Keratinocyte (primary cell): ENCODE results near the gene EFEMP1. TPM values are rescaled to one million over a fixed set of nuclear protein-coding genes. Genes with fewer than 3 reads are reported as not detected.
"Not testable (repeated sequence)": the region's sequence is repeated elsewhere in the genome, so short reads cannot be mapped to it uniquely, and the experiment has no call there.

Experiments used
- DNase-seq: peaks from one replicate; pipeline ENCODE4 v3.0.0-alpha.2; 2011; ENCODE audit warnings: low read depth, missing footprints, low spot score
- FAIRE-seq: peaks from 2 replicates; lab custom pipeline; 2011; peaks lifted over from hg19 to GRCh38; lab: Jason Lieb, UNC
- H2AFZ ChIP-seq: 2 replicates; pipeline ENCODE4 v1.6.0; 2012; ENCODE audit warnings: low read length, control low read depth, inconsistent platforms; ENCODE audit not compliant: control insufficient read depth
- H3K27ac ChIP-seq: 2 replicates; pipeline ENCODE4 v1.5.1; 2011; ENCODE audit warnings: low read length; ENCODE audit not compliant: control insufficient read depth, insufficient read depth
- H3K27me3 ChIP-seq: 3 replicates; pipeline ENCODE4 v1.6.0; 2011; ENCODE audit warnings: low read length; ENCODE audit not compliant: control insufficient read depth, insufficient read depth; ENCODE audit errors: extremely low read depth
- H3K36me3 ChIP-seq, 2 experiments: 2 replicates in 1 of 2; 3 replicates in 1 of 2; pipeline ENCODE4 v1.5.1; 2011; ENCODE audit warnings: low read length in 2 of 2, mild to moderate bottlenecking in 1 of 2; ENCODE audit not compliant: control insufficient read depth in 2 of 2, insufficient read depth in 2 of 2; ENCODE audit errors: extremely low read depth in 1 of 2
- H3K4me1 ChIP-seq: 3 replicates; pipeline ENCODE4 v1.5.1; 2011; ENCODE audit warnings: low read length; ENCODE audit not compliant: control insufficient read depth, insufficient read depth; ENCODE audit errors: extremely low read depth
- H3K4me2 ChIP-seq: 3 replicates; pipeline ENCODE4 v1.6.0; 2011; ENCODE audit warnings: low read depth, low read length; ENCODE audit not compliant: control insufficient read depth, insufficient read depth; ENCODE audit errors: extremely low read depth
- H3K4me3 ChIP-seq, 3 experiments: fragments of 200-600 bp in 1 of 3; sonication (generic) in 1 of 3; 2 replicates in 2 of 3; 3 replicates in 1 of 3; pipeline ENCODE4 v1.5.1; 2011 to 2016; ENCODE audit warnings: low read length in 3 of 3, mild to moderate bottlenecking in 3 of 3, control low read depth in 2 of 3, inconsistent platforms in 1 of 3, low read depth in 1 of 3, mixed read lengths in 1 of 3, mixed run types in 1 of 3, moderate library complexity in 1 of 3; ENCODE audit not compliant: control insufficient read depth in 2 of 3, insufficient read depth in 2 of 3; ENCODE audit errors: extremely low read depth in 1 of 3
- H3K79me2 ChIP-seq: 2 replicates; pipeline ENCODE4 v1.6.0; 2012; ENCODE audit warnings: low read length; ENCODE audit not compliant: control insufficient read depth, insufficient read depth
- H3K9ac ChIP-seq: 3 replicates; pipeline ENCODE4 v1.6.0; 2011; ENCODE audit warnings: low read length; ENCODE audit not compliant: control insufficient read depth, insufficient read depth; ENCODE audit errors: extremely low read depth
- H3K9me1 ChIP-seq: 3 replicates; pipeline ENCODE4 v1.6.0; 2011; ENCODE audit warnings: low read length; ENCODE audit not compliant: control insufficient read depth, insufficient read depth; ENCODE audit errors: extremely low read depth
- H3K9me3 ChIP-seq: 2 replicates; pipeline ENCODE4 v1.5.1; 2012; ENCODE audit warnings: low read depth, low read length; ENCODE audit not compliant: control insufficient read depth
- H4K20me1 ChIP-seq: 3 replicates; pipeline ENCODE4 v1.6.0; 2011; ENCODE audit warnings: low read length; ENCODE audit not compliant: control insufficient read depth, insufficient read depth; ENCODE audit errors: extremely low read depth
- EZH2 ChIP-seq: IDR thresholded peaks from one replicate; pipeline ENCODE4 v1.6.1; 2012; ENCODE audit warnings: inconsistent platforms, mild to moderate bottlenecking, low read length, moderate library complexity
- dilution Hi-C: fragments of 300-500 bp; cut with MboI; formaldehyde crosslinking; loops from one replicate; pipeline ENCODE4 v1.7.0; 2020; ENCODE audit warnings: low sequenced_read_pairs; ENCODE audit not compliant: extremely low pct_ligation_motif_present
- polyA plus RNA-seq, 5 experiments: library from polyadenylated mRNA; depleted of rRNA in 3 of 5; stranded (reverse) in 3 of 5; stranded (forward) in 1 of 5; unstranded in 1 of 5; fragments of >200 nt; gene quantifications; 1 replicate in 1 of 5; 2 replicates in 3 of 5; 3 replicates in 1 of 5; pipeline versions ENCODE4 v1.2.1 to v1.2.3, GENCODE V29; 2011 to 2012; ENCODE audit warnings: missing spikeins in 2 of 5, low read depth in 1 of 5, low replicate concordance in 1 of 5
- TF ChIP-seq, protein P1 (sequence below), 3 experiments: IDR thresholded peaks in 1 of 3; conservative IDR thresholded peaks in 1 of 3; optimal IDR thresholded peaks in 1 of 3; 2 replicates in 2 of 3; 3 replicates in 1 of 3; pipeline versions ENCODE3 to v1.5.1; 2011; ENCODE audit warnings: low read length in 3 of 3, mild to moderate bottlenecking in 3 of 3, moderate library complexity in 2 of 3, control low read depth in 1 of 3, inconsistent platforms in 1 of 3; ENCODE audit not compliant: insufficient read depth in 2 of 3; ENCODE audit errors: extremely low read depth in 1 of 3

The EFEMP1 gene
- polyA plus RNA-seq, 1 donor (not counting 4 experiments of a cell fraction or from before 2014, with no cell fraction given) = 234 TPM

DNA sequence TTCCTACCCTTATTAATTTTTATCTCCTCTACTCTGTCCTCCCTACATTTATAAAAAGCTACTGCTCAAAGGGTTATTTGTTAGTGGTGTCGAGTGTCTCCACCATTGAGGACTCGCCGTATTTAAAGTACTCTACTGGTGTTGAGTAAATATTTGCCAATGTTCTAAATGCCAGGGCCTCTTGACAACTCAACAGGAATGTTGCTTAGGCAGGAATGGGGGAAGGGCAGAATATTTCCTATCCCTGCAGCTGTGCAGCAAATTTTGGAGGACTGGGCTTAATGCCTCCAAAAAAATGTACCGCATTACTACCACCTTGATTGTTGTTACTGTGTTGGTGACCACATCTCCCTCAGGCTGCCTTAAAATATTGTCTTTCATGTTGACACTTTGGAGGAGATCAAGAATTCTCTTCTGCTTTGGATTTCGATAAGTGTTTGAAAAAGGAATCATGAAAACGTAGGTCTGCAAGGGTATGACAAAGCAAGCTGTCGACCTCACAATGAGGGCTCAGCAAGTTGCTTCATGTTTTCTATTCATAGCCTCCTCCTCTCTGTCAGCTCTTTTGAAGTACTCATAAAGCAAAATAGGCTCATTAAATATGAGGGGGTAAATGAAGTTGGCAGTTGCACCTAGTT is 84.3 kb downstream of the EFEMP1 start:
- no peaks in the 10 kb centered on the region for H3K36me3 ChIP-seq
- H3K79me2 ChIP-seq = no peaks in the 10 kb centered on the region
- TF ChIP-seq EZH2 = no peak
- TF ChIP-seq, protein P1, sequence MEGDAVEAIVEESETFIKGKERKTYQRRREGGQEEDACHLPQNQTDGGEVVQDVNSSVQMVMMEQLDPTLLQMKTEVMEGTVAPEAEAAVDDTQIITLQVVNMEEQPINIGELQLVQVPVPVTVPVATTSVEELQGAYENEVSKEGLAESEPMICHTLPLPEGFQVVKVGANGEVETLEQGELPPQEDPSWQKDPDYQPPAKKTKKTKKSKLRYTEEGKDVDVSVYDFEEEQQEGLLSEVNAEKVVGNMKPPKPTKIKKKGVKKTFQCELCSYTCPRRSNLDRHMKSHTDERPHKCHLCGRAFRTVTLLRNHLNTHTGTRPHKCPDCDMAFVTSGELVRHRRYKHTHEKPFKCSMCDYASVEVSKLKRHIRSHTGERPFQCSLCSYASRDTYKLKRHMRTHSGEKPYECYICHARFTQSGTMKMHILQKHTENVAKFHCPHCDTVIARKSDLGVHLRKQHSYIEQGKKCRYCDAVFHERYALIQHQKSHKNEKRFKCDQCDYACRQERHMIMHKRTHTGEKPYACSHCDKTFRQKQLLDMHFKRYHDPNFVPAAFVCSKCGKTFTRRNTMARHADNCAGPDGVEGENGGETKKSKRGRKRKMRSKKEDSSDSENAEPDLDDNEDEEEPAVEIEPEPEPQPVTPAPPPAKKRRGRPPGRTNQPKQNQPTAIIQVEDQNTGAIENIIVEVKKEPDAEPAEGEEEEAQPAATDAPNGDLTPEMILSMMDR (optimal IDR thresholded peaks at IDR 0.05 in 1 of 3, IDR thresholded peaks at IDR 0.05 in 1 of 3, conservative IDR thresholded peaks at IDR 0.05 in 1 of 3; ENCODE audit: extremely low read depth in 1 of 3, insufficient read depth in 2 of 3, low read length in 3 of 3) = no peak
- H3K4me1 ChIP-seq = peaks cover 45% of the 10 kb centered on the region
- FAIRE-seq = peak; percentile 91
- H3K9me3 ChIP-seq = no peaks in the 10 kb centered on the region
- H2AFZ ChIP-seq = peak overlapping the region; percentile 63
- peak; percentile 68 for DNase-seq
- H3K9ac ChIP-seq = peak overlapping the region; percentile 4
- dilution Hi-C loops = no loop called here
- no peaks in the 10 kb centered on the region for H3K27me3 ChIP-seq
- no peaks in the 10 kb centered on the region for H3K9me1 ChIP-seq
- peak overlapping the region; percentile 77 for H3K4me2 ChIP-seq
- peak overlapping the region; percentile 59 for H3K27ac ChIP-seq
- H4K20me1 ChIP-seq = no peaks in the 10 kb centered on the region
- peak overlapping the region in 2 of 3 experiments; percentile 31 to 57 for H3K4me3 ChIP-seq

DNA sequence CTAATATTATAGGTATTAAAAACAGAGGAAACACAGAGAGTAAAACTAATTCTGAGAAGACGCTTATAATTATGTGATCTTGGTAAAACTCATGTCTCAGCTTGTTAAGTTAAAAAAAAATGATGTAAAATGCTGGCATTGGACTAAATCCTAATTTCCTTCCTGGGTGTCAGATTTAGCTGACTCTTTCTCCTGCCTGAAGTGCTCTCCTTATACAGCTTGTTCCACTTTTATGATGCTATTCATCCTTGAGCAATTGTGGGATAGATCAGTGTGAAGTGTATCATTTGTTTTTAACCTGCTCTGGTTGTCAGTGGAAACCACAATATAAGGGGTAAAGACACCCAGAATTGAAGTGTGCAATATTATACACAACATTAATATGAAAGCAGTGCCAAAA is 84.9 kb downstream of the EFEMP1 start:
- H3K4me3 ChIP-seq = peak overlapping the region in 2 of 3 experiments; percentile 31 to 57
- peak; percentile 77 for DNase-seq
- peak overlapping the region; percentile 77 for H3K4me2 ChIP-seq
- no peaks in the 10 kb centered on the region for H3K79me2 ChIP-seq
- no peaks in the 10 kb centered on the region for H3K27me3 ChIP-seq
- peak overlapping the region; percentile 4 for H2AFZ ChIP-seq
- H3K4me1 ChIP-seq = peaks cover 39% of the 10 kb centered on the region
- no peaks in the 10 kb centered on the region for H4K20me1 ChIP-seq
- no peaks in the 10 kb centered on the region for H3K9me3 ChIP-seq
- H3K36me3 ChIP-seq = no peaks in the 10 kb centered on the region
- peak overlapping the region; percentile 4 for H3K9ac ChIP-seq
- dilution Hi-C loops = no loop called here
- no peak for FAIRE-seq
- TF ChIP-seq EZH2 = no peak
- TF ChIP-seq, protein P1 (optimal IDR thresholded peaks at IDR 0.05 in 1 of 3, IDR thresholded peaks at IDR 0.05 in 1 of 3, conservative IDR thresholded peaks at IDR 0.05 in 1 of 3; ENCODE audit: extremely low read depth in 1 of 3, insufficient read depth in 2 of 3, low read length in 3 of 3) = no peak
- H3K9me1 ChIP-seq = no peaks in the 10 kb centered on the region
- peak overlapping the region; percentile 59 for H3K27ac ChIP-seq

DNA sequence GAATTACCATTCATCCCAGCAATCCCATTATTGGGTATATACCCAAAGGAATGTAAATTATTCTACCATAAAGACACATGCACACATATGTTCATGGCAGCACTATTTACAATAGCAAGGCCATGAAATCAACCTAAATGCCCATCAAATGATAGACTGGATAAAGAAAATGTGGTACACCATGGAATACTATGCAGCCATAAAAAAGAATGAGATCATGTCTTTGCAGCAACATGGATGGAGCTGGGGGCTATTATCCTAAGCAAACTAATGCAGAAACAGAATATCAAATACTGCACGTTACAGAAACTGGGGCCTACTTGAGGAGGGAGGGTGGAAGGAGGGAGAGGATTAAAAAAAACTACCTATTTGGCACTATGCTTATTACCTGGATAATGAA is 85.5 kb downstream of the EFEMP1 start:
- H3K27ac ChIP-seq = peak overlapping the region; percentile 59
- H3K9me1 ChIP-seq, FAIRE-seq, H3K36me3 ChIP-seq, H3K9me3 ChIP-seq, H3K27me3 ChIP-seq, H4K20me1 ChIP-seq, H3K9ac ChIP-seq, H2AFZ ChIP-seq, dilution Hi-C loops, DNase-seq, H3K79me2 ChIP-seq: not testable (repeated sequence)
- H3K4me3 ChIP-seq = peak overlapping the region in 1 of 3 experiments; percentile 57
- peaks cover 34% of the 10 kb centered on the region for H3K4me1 ChIP-seq
- peak overlapping the region; percentile 77 for H3K4me2 ChIP-seq
